Measurements from ENCODE around the gene PDHB.
A peak's percentile ranks its signal among the peaks of the same experiment; 100 is the strongest.

Gene PDHB

DNA sequence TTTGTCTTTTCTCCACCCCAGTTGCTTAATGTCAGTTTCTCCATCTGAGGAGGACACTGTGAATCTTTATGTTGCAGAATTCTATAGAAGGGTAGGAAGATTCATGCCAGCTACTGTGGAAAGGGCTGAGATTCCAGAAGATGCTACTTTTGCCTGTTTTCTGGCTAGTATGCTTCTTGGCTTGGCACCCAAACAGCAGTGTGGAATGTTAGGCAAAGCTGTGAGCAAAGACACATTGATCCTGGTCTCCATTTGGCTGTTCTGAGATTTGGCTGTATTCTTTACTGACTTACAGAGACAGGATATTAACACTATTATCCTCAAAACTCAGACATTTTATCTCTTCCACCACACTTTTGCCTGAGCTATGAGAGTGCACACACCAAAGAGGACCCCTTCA, 39.3 kb downstream of the PDHB start:
- DNase-seq, result no peak

DNA sequence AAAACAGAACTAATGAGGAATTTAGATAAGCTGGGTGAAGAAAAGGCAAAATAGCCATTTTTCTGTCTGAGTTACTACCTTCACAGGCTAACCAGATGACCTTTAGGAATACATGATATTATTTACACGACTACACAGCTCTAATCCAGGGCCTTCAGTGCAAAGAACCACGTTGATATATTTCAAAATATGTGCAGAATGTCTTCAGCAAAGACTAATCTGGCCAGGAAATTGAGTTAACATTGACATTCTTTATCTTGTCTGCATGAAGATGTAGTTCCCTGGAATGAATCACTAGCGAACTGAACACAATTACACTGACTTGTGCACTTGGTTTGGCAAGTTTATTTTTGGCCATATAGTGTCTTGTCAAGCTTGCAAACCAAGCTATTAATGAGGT, 41.5 kb downstream of the PDHB start:
- no peak for DNase-seq

DNA sequence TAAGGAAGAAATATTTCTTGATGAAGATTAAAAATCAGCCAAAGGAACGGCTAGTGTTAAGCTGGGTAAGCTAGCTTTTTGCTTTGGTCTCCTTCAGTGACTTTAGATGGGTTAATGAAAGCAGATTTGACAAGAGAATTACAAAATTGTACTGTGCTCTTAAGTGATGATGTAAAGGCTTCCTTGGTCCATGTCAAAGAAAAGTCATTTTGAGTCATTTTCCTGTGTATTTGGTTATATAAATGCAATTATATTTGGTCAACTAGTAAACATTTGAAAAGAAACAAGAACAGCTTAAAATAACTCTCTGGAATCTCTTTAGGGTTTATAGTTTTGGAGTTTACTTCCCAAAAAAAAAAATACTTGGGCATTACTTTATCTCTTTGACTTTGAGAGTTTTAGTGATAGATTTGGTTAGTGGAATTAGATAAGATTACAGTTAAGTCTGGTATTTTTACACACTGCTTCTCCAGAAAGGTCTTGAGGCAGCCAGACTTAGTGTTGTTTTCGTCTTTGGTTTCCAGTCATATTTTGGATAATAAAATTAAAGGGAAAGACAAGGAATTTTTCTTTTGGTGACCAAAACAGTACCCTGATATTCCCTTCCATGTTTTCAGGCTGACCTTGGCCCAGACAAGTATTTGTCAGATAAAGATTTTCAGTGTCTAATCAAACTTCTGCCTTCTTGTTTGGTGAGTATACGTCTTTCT, 42.3 kb downstream of the PDHB start:
- no peak for DNase-seq

DNA sequence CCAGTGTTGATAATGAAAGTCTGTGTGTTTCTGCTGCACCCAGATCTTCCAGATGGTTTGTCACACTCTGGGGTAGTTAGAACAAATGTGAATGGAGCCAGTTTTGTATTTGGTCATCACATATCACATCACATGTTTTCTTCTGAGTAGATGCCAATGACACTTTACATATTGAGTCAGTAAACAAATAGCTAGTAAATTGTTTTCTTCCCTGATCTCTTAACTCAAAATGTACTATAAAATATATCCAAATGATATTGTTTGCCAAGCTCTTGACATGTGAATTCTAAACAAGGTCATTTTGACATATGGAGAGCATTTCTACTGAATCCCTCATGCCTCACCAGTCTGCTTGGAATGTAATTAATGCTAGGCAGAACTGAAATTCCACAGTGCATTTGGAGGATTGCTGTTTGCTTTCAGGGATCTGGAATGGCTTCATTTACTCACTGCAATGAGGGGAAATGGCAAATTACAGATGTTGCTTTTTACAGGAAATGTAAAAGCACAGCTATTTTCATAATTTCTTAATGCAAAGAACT, 45.0 kb downstream of the PDHB start:
- no peak for DNase-seq

DNA sequence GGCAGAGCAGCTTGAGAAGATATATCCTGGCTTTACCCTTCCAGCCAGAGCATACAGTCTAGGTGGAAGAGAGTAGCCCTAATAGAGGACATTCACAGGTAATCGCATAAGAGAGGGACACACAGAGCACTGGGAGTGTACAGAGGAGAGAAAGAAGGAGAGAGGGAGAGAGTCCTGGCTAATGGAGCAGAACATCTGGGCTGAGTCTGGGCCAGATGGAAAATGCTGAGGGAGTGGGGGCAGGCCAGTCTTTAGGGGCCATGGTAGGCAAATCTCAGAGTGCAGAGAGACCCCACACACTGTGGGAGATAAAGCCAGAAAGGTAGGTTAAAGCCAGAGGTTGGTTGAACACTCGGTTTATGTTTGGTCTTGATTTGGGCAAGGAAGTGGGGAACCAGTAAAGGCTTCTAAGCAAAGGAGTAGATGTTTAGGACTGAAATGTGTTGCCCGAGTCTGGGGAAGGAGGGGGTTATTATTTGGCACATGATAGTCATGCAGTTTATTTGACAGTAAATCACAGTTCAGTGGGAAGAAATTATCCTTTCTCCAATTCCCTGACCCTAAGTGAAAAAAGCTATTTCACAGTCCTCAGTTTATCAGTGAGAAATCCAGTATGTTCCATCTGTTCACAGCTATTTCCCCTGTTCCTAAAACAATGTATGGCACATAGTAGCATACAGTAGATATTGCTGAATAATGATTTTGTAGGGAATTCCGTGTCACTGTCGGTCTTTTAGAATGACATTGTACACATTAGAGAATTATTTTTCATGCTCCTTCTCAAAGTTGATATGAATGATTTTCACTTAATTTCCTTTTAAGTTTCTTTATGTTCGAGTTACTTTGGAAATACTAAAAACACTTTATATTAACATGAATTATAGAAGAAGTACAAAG, 45.7 kb downstream of the PDHB start:
- no peak for DNase-seq

DNA sequence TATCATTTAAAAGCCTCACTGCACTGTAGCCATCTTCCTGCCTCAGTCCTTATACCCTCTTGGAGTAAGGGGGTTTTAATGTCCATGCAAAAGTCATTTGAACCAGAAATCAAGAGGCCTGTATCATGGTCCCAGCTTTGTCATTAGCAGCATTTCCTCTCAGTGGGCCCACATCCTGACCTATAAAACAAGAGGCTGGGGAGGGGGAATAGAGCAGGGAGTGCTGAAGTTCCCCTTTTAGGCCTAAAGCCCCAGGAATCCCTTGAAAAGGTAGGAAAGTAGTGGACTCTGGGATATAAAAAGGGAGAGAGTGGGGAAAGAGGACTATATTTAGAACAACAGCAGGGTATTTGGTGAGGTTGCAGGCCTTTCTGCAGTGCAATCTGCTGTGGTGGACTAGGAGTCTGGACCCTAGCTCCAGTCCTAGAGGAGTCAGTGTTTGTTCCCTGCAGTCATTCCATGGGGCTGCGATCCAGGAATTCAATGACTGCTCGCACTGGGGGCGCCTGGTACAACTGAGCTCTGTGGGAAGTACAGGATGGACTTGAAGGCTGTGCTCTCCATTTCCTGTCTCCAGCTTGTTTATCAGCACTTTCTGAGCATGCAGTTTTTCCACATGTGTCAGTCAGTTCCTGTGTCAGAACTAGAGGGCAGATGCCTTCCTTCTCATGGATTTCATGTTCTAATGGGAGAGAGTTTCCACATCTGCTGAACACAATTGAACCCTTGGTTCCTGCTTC, 46.8 kb downstream of the PDHB start:
- DNase-seq, result no peak

DNA sequence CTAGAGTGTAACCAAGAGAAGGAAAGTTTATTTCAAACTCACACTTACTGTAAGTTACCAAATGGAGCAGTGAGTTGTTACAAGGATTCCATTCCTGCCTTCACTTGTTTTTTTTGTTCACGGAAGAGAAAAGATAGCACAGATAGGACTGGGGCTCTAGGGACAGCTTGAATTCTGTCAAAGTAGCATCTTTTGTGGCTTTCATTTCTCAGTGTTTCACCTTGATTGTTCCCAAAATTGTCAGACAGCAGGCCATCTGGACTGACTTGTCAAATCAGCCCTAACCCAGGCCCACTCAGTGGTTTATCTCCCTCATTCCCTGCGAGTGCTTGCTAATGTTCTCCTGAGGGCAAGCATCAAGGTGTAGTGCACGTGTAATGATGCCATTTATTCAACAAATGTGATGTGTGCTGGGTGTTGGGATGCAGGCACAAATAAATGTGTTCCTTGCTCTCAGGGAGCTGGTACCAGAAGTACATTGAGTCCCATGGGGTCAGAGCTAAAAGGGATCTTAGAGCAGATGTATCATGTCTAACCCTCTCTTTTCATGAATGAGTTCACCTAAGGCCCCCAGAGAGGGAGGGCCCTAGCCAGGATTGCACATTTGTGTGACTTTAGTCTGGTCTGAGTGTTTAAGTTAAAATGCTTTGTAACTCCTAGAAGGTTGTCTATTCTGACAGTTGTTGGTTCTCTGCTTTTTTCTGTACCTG, 49.1 kb downstream of the PDHB start:
- DNase-seq, result no peak

DNA sequence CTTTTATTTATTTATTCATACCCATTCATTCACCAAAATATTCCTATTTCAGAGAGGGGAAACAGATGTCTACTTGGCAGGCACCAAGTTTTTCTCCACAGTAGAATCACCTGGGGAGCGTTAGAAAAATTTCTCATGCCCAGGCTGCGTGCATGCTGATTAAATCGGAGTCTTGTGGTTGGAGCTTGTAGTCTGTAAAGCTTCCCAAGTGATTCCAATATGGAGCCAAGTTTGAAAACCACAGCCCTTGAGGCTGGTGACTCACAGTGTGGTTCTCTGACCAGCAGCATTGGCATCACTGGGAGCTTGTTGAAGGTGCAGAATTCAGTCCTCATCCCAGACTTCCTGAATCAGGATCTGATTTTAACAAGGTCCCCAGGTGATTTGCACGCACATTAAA, 49.7 kb downstream of the PDHB start:
- DNase-seq, result peak; percentile 73

DNA sequence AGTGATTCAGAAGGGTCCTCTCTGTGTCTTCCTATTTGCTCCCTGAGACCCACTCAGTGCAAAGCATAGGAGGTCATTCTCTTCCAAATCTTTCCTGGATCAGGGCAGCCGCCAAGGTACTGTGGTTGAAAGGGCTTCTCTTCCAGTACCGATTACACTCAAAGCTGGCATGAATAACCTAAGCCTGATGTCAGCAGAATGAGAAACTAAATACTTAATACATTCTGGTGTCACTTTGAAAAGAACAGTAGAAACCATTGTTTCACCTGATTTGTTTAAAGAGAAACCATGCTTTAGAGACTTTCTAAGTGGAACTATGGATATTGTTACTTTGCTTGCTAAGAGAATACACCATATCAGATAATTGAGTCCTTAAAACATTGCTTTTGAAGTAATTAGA, 50.2 kb downstream of the PDHB start:
- peak; percentile 22 for DNase-seq

DNA sequence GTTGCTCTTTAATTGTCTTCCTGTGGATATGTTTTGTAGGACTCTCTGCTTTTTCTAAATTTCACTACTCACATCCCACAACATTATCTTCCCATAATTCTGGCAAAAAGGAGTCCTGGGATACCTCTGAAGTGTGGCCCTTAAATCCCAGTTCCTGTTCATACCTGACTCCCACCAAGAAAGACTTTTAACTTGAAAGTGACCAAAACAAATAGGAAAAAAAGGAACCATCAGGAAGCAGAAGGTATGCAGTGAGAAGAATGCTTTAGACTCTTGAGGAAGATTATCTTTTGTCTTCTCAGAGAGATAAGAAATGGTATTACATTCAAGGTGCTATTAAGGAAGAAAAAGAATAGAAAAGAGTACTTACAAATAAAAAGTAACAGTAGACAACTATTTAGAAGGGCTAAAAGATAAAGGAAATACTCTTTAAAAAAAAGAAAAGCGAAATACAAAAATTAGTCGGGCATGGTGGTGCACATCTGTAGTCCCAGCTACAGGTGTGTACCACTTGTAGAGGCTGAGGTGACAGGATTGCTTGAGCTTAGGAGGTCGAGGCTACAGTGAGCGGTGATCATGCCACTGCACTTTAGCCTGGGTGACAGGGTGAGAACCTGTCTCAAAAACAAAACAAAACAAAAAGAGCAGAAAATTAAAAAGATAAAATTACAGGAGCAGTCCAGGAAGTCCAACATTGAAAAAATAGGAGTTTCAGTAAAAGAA, 54.1 kb downstream of the PDHB start:
- no peak for DNase-seq

DNA sequence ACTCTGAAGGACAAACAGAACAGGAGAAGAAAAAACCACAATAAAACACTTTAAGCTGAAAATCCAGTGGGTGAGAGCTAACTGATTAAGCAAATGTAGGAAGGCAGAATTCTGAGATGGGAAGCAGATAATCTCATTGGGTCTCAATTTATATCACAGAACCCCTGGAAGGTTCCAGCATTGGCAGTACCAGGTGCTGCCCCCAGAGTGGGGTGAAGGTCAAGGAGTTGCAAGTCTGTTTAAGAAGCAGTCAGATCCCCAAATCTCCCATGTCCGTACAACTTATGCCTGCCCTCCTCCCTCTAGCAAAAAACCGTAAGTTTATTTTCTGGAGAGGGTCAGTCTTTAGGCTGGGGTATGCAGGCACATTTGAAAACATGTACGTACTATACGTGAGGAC, 55.9 kb downstream of the PDHB start:
- no peak for DNase-seq

Measured in DMS79 treated with DMSO at 0.1 percent for 48 hours (cell line).